ENCODE results near the gene ZNF154.

Gene ZNF154

DNA sequence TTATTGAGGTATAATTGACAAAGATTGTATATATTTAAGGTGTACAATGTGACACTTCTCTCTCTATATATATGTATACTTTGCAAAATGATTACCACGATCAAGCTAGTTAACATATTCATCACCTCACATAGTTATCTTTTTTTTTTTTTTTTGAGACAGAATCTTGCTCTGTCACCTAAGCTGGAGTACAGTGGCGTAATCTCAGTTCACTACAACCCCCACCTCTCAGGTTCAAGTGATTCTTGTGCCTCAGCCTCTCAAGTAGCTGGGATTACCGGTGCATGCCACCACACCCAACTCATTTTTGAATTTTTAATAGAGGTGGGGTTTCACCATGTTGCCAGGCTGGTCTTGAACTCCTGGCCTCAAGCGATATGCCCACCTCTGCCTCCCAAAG, 36.5 kb downstream of the ZNF154 start:
- no peak for DNase-seq

DNA sequence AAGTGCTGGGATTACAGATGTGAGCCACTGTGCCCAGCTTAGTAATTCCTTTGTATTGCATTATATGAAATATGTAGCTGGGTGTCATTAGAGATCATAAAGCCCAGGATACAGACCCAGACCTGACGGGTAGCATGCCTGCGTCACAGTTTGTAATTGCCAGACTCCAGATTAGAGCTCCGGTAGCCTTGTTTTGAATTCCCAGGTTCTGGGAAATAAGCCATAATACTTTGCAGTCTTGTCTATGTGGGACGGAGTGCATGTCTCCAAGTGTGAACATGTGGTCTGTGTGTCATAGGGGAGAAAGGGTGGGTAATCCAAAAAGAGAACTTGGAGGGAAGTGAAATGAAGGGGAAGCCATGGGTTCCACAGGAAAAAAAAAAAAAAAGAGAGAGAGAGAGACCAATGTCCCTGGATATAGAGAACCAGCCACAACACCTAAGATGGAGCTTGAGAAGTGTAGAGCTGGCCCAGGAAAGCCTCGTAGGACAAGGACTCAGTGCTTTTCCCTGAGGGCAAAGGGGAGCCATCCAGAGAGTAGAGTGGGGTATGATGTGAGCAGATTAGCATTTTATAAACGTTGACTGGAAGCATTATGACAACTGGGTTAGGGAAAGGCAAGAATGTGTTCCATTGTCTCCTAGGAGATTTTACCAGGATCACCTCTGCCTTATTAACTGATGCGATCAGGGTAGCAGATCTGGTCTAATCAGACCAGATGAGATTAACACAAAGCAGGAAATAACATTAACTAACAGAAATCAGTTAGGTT, 37.7 kb downstream of the ZNF154 start:
- no peak for DNase-seq

DNA sequence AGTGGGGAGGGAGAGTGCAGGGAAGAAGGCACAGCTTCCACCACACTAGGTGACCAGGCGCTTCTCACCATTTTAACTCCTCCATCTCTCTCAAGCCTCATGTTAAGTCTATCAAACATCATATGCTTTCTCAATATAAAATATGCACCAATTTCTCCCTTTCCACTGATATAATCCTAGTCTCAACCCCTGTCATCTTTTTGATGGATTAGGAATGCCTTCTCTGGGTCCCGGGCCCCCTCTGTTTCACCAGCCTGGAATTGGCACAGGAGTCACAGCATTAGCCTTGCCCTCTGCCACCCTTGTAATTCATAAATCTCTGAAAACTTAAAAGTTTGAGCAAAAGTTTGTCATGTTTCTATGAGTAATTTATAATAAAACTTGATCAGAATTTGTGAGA, 40.4 kb downstream of the ZNF154 start, which contains the start of gene ZSCAN4:
TSS of gene ZSCAN4 (plus strand) at position 301 of the 400 bp plus-strand sequence. CDS start 7,211 bp downstream, outside the sequence.
- no peak for DNase-seq

DNA sequence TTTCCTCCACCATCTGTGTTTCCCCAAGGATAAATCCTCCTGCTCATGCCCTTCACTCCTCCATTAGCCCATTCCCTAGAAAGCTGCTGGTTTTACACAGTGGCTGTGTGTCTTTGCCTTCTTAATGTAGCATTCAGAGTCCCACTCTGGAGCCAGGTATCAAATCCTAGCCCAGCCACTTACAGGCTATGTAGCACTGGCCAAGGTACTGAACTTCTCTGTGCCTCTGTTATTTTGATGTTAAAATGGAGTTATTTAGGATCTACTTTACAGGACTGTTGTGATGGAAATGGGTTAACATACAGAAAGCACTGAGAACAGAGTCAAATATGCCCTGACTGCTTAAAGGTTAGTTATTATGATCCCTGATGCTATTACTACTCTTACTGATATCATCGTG, 41.8 kb downstream of the ZNF154 start:
- DNase-seq = no peak

GRCh38 chr19:57665261-57665806, 43.7 kb downstream of the ZNF154 start:
- no peak for DNase-seq

DNA sequence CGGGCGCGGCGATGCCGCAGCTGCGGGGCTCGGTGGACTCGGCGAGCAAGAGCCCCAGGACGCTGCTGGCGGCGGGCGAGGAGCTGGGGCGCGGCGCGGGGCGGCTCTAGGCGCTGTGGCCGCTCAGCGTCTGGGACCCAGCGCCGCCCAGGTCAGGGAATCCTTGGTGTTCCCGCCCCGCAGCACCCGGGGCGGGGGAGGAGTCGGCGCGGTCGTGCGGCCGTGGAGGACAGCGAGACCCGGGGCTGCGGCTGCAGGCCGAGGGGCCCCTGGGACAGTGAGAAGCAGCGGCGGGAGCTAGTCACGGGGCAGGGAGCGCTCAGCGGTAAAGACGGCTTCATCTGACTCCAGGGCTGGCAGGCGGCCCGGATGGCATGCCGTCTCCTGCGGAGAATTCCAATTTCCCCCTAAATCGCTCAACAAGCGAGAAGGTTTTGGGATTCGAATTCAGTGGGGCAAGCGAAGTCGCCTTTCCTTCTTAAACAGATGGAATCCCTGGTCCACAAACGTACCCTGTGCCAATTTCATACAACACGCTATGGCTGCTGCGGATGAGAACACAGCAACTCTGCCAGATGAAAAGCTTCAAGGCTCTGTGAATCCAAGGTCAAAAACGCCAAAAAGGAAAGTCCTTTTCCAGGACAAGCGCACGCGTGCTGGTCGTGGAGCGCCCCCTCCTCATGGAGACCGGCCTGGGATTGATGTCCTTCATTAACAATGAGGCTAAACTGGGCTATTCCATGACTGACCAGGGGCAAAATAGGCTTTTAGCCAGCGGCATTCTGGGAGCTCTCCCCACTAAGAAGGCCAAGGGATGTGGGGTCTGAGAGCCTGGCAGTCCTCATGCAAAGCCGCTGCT, 44.5 kb downstream of the ZNF154 start:
- no peak for DNase-seq

DNA sequence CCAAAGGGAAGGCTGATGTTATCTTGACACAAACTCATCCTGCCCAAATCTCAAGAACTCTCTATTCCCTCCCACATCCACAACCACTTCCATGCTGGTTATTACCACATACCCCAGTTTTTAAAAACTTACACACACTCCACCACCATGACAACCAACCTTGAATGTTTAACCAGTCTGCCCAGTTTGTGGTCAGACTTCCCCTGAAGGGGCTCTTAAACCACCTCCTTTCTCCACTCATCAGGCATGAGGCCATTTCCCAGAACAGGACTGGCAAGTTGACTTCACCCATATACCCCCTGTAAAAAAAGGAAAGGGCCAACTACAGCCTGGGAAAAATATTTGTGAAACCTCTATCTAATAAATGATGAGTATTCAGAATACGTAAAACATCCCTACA, 52.7 kb downstream of the ZNF154 start:
- no peak for DNase-seq

DNA sequence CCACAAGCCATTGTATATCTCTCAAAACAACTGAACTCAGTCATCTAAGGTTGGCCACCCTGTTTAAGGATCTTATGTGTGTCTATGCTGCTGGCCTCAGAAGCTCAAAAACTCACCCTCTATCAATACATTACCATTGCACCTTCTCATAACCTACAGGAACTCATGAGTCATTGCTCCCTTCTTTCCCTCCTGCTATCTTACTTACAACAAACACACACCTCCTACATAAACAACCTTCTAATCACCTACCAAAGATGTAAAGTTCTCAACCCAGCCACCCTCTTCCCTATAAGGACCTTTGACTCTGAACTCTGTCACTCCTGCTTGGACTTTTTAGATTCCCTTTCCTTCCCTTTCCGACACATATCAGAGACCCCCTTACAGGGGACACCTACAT, 53.6 kb downstream of the ZNF154 start:
- DNase-seq = no peak

DNA sequence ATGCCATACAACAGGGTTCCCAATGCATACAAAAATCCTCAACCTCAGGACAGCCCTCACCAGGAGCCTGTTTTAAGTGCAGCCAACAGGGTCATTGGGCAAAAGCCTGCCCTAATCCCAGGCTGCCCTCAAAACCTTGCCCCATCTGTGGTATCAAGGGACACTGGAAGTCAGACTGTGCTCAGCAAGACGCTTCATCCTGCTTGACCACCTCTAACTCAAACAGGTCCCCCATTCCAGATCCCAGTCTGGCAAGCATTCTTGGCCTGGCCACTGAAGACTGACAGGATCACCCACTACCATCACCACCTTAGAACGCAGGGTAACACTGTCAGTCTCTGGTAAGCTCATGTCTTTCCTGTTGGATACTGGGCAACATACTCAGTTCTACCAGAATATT, 55.3 kb downstream of the ZNF154 start:
- DNase-seq = no peak

- no peak for DNase-seq
Measured at GRCh38 chr19:57651654-57651996, 57.4 kb downstream of the ZNF154 start.

DNA sequence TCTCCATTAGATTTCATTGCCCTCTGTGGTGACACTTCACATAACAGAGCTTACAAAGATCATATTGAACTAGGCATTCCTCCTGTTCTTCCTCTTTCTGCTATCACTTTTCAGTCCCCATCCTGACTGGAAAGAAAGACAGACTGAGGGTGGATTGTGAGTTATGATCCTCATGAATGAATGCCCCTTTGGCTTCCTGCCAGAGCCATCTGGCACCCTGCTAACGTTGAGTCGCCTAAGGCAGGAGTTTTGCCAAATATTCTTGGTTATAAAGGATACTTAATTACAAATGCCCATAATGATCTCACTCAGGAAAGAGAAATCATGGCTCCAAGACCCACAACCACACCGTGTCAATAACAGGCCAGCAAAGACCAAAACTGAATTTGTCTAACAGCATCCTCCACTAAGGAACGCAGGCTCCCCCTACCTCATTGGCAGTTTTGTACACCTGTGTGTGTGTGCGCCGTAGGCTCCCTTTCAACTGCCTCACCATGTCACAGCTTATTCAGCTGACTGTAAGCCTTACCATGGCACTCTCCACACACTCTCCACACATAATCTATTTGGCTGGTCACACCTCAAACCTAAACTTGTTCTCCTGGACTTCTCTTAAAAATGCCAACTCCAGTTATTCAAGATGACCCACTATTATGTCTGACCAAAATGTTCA, 60.5 kb downstream of the ZNF154 start:
- DNase-seq = no peak

All from AML-193 (cell line).